ENCODE measurements around the gene HGS.

HGS gene

GRCh38 chr17:81706757-81707624 is 23.2 kb downstream of the HGS start:
- no peak for DNase-seq

- DNase-seq, result no peak
These were observed 24.2 kb downstream of the HGS start for GRCh38 chr17:81707725-81708646.

GRCh38 chr17:81708739-81709185 is 25.0 kb downstream of the HGS start:
- no peak for DNase-seq

GRCh38 chr17:81710514-81711308 is 26.9 kb downstream of the HGS start:
- no peak for DNase-seq

GRCh38 chr17:81711814-81712467 is 28.1 kb downstream of the HGS start, which contains the start of gene SLC25A10:
Gene SLC25A10, plus strand, starts transcription at chr17:81712284. Its CDS starts 143 bp downstream, at chr17:81712427.
- DNase-seq, result peak; percentile 80

- no peak for DNase-seq
These were observed 28.7 kb downstream of the HGS start for GRCh38 chr17:81712468-81713003.

GRCh38 chr17:81713004-81713555 is 29.3 kb downstream of the HGS start:
- DNase-seq, result no peak

- no peak for DNase-seq
These were observed 30.0 kb downstream of the HGS start for GRCh38 chr17:81713556-81714411.

GRCh38 chr17:81714412-81715106 is 30.7 kb downstream of the HGS start:
- DNase-seq, result no peak

- DNase-seq, result no peak
These were observed 31.5 kb downstream of the HGS start for GRCh38 chr17:81715107-81715871.

- no peak for DNase-seq
These were observed 32.3 kb downstream of the HGS start for GRCh38 chr17:81715872-81716673.

- no peak for DNase-seq
These were observed 32.8 kb downstream of the HGS start for GRCh38 chr17:81716674-81716996.

GRCh38 chr17:81717049-81717765 is 33.4 kb downstream of the HGS start:
- no peak for DNase-seq

- DNase-seq, result no peak
These were observed 33.9 kb downstream of the HGS start for GRCh38 chr17:81717766-81718089.

GRCh38 chr17:81719410-81720266 is 35.8 kb downstream of the HGS start:
- DNase-seq, result no peak

- DNase-seq, result no peak
These were observed 36.7 kb downstream of the HGS start for GRCh38 chr17:81720267-81721071.
